NCI-H1092 (cell line): ENCODE measurements around the gene OLFM1.
A peak's percentile ranks its signal among the peaks of the same experiment; 100 is the strongest.

ENCODE experiments used
- DNase-seq: peaks from one replicate; lab custom pipeline; 2025; lab: John Stamatoyannopoulos, UW

The OLFM1 gene

GRCh38 chr9:135087489-135087792, at the start of gene OLFM1:
Gene OLFM1, plus strand, starts transcription at chr9:135087668. Its CDS starts 322 bp downstream, at chr9:135087990.
- peak; percentile 75 for DNase-seq

- no peak for DNase-seq
Observed at GRCh38 chr9:135038331-135038730, 49.1 kb upstream of the OLFM1 start.

- no peak for DNase-seq
Observed at GRCh38 chr9:135038826-135039225, 48.6 kb upstream of the OLFM1 start.

GRCh38 chr9:135039266-135039870, 48.1 kb upstream of the OLFM1 start:
- DNase-seq, result no peak

GRCh38 chr9:135039916-135040645, 47.4 kb upstream of the OLFM1 start:
- no peak for DNase-seq

GRCh38 chr9:135040892-135041291, 46.6 kb upstream of the OLFM1 start:
- no peak for DNase-seq

- DNase-seq, result no peak
Observed at GRCh38 chr9:135043345-135043744, 44.1 kb upstream of the OLFM1 start.

GRCh38 chr9:135045264-135045927, 42.1 kb upstream of the OLFM1 start:
- no peak for DNase-seq

GRCh38 chr9:135045928-135046738, 41.3 kb upstream of the OLFM1 start:
- peak; percentile 46 for DNase-seq

- DNase-seq, result no peak
Observed at GRCh38 chr9:135046739-135047350, 40.6 kb upstream of the OLFM1 start.

- DNase-seq, result no peak
Observed at GRCh38 chr9:135047521-135047920, 39.9 kb upstream of the OLFM1 start.

GRCh38 chr9:135048046-135048757, 39.3 kb upstream of the OLFM1 start:
- DNase-seq, result no peak

- DNase-seq, result no peak
Observed at GRCh38 chr9:135048758-135049444, 38.6 kb upstream of the OLFM1 start.

- DNase-seq, result no peak
Observed at GRCh38 chr9:135049460-135049859, 38.0 kb upstream of the OLFM1 start.

- no peak for DNase-seq
Observed at GRCh38 chr9:135050072-135050990, 37.1 kb upstream of the OLFM1 start.

- no peak for DNase-seq
Observed at GRCh38 chr9:135051316-135052038, 36.0 kb upstream of the OLFM1 start.

GRCh38 chr9:135053133-135053532, 34.3 kb upstream of the OLFM1 start:
- no peak for DNase-seq

GRCh38 chr9:135055181-135055580, 32.3 kb upstream of the OLFM1 start:
- no peak for DNase-seq

GRCh38 chr9:135056541-135056940, 30.9 kb upstream of the OLFM1 start:
- no peak for DNase-seq
